A549 treated with RU486 at 1 μM for 4 hours (cell line): ENCODE measurements around the gene LRRC51. TPM values are rescaled to one million over a fixed set of nuclear protein-coding genes. Genes with fewer than 3 reads are reported as not detected.

Experiments used
- total RNA-seq: library from RNA; stranded (reverse); fragments of 200-300 nt; extraction: Qiagen RNA extraction; gene quantifications from 5 replicates; pipeline ENCODE4 v1.2.3, GENCODE V29; 2022; ENCODE audit warnings: low read depth

Gene LRRC51
- 7.0 to 14.6 TPM (median 7.8 TPM) in 5 replicates for total RNA-seq

GRCh38 chr11:72080326-72081183, at the start of gene LRRC51, which contains the start of gene NUMA1:
Gene LRRC51 (plus strand): TSS chr11:72080850. CDS start chr11:72089084, 8,234 bp downstream.
Gene NUMA1 (minus strand): TSS chr11:72080542. CDS start chr11:72035943, 44,599 bp downstream.

GRCh38 chr11:72102946-72103753, 22.5 kb downstream of the LRRC51 start, which contains the start of gene LAMTOR1:
Gene LAMTOR1 (minus strand): TSS chr11:72103297. CDS start chr11:72103224, 73 bp downstream.

GRCh38 chr11:72105888-72106287, 25.2 kb downstream of the LRRC51 start, which contains the start of gene TOMT:
Gene TOMT (plus strand): TSS chr11:72105924. CDS start chr11:72105952, 28 bp downstream.

GRCh38 chr11:72112143-72112977, 31.7 kb downstream of the LRRC51 start, which contains the start of gene ANAPC15:
Gene ANAPC15 (minus strand): TSS chr11:72112695. CDS start chr11:72111276, 1,419 bp downstream.

GRCh38 chr11:72135473-72135872, 54.8 kb downstream of the LRRC51 start, which contains the start of gene FOLR3:
Gene FOLR3 (plus strand): TSS chr11:72135725. CDS start chr11:72135953, 228 bp downstream.

Other genes starting within 250 kb of the LRRC51 start
- not detected in 5 replicates for gene DEFB108B, start 247.7 kb upstream of the LRRC51 start, total RNA-seq
- not detected in 5 replicates for gene DEFB131B, start 202.4 kb upstream of the LRRC51 start, total RNA-seq
- gene XNDC1N, start 152.3 kb upstream of the LRRC51 start, total RNA-seq = 2.5 to 4.1 TPM (median 3.6 TPM) in 5 replicates
- 52.5 to 58.0 TPM (median 55.1 TPM) in 5 replicates for gene RNF121, start 151.8 kb upstream of the LRRC51 start, total RNA-seq
- gene IL18BP, start 81.9 kb upstream of the LRRC51 start, total RNA-seq = 3.6 to 4.9 TPM (median 4.2 TPM) in 5 replicates
- 56.8 to 73.1 TPM (median 68.2 TPM) in 5 replicates for gene NUMA1, start 308 bp upstream of the LRRC51 start, total RNA-seq
- gene LAMTOR1, start 22.4 kb downstream of the LRRC51 start, total RNA-seq = 119 to 171 TPM (median 141 TPM) in 5 replicates
- not detected in 5 replicates for gene TOMT, start 25.1 kb downstream of the LRRC51 start, total RNA-seq
- gene ANAPC15, start 31.8 kb downstream of the LRRC51 start, total RNA-seq = 77.9 to 99.4 TPM (median 91.3 TPM) in 5 replicates
- gene FOLR3, start 54.9 kb downstream of the LRRC51 start, total RNA-seq = 0.17 to 0.70 TPM (median 0.22 TPM) in 3 of 5 replicates, not detected in the others
- not detected in 5 replicates for gene FOLR1, start 111.3 kb downstream of the LRRC51 start, total RNA-seq
- not detected in 5 replicates for gene FOLR2, start 135.9 kb downstream of the LRRC51 start, total RNA-seq
- 57.2 to 83.7 TPM (median 69.6 TPM) in 5 replicates for gene INPPL1, start 143.9 kb downstream of the LRRC51 start, total RNA-seq
- not detected in 5 replicates for gene PHOX2A, start 163.3 kb downstream of the LRRC51 start, total RNA-seq